Mesothelial cell of epicardium (in vitro differentiated cells): ENCODE results near the gene RPA3. TPM values are rescaled to one million over a fixed set of nuclear protein-coding genes. Genes with fewer than 3 reads are reported as not detected.

Experiments
- DNase-seq, 2 experiments: peaks; one replicate each; pipeline ENCODE4 v3.0.0; 2021; ENCODE audit warnings: low spot score in 2 of 2; ENCODE audit not compliant: unreplicated experiment in 2 of 2
- H3K27ac Mint-ChIP-seq: 2 replicates; pipeline ENCODE4 v1.8.0; 2021; ENCODE audit warnings: mixed read lengths
- H3K27me3 Mint-ChIP-seq: 2 replicates; pipeline ENCODE4 v1.8.0; 2021; ENCODE audit warnings: low read depth, mixed read lengths
- H3K36me3 Mint-ChIP-seq: 2 replicates; pipeline ENCODE4 v1.8.0; 2021; ENCODE audit warnings: mixed read lengths
- H3K4me1 Mint-ChIP-seq: 2 replicates; pipeline ENCODE4 v1.8.0; 2021; ENCODE audit warnings: mixed read lengths
- H3K4me3 Mint-ChIP-seq: 2 replicates; pipeline ENCODE4 v1.8.0; 2021; ENCODE audit warnings: mild to moderate bottlenecking, moderate library complexity, mixed read lengths
- H3K9me3 Mint-ChIP-seq: 2 replicates; pipeline ENCODE4 v1.8.0; 2021; ENCODE audit warnings: mixed read lengths
- total RNA-seq: library from RNA; stranded (reverse); gene quantifications from 3 replicates; pipeline ENCODE4 v1.2.1, GENCODE V29; 2021
- TF ChIP-seq, protein P1 (sequence below): fragments of 200-600 bp; sonication (generic); IDR thresholded peaks from one replicate; pipeline ENCODE4 v1.5.0; 2021; ENCODE audit warnings: antibody characterized with exemption; ENCODE audit not compliant: unreplicated experiment

RPA3 gene
- total RNA-seq, 1 donor from 2014 or later: 22.9 TPM

- TF ChIP-seq, protein P1, sequence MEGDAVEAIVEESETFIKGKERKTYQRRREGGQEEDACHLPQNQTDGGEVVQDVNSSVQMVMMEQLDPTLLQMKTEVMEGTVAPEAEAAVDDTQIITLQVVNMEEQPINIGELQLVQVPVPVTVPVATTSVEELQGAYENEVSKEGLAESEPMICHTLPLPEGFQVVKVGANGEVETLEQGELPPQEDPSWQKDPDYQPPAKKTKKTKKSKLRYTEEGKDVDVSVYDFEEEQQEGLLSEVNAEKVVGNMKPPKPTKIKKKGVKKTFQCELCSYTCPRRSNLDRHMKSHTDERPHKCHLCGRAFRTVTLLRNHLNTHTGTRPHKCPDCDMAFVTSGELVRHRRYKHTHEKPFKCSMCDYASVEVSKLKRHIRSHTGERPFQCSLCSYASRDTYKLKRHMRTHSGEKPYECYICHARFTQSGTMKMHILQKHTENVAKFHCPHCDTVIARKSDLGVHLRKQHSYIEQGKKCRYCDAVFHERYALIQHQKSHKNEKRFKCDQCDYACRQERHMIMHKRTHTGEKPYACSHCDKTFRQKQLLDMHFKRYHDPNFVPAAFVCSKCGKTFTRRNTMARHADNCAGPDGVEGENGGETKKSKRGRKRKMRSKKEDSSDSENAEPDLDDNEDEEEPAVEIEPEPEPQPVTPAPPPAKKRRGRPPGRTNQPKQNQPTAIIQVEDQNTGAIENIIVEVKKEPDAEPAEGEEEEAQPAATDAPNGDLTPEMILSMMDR: no peak
- Mint-ChIP-seq H3K4me3 (peak overlapping the region; percentile 96), H3K4me1 (peaks cover 22% of the 10 kb centered on the region), H3K27me3 (no peaks in the 10 kb centered on the region), H3K27ac (peak overlapping the region; percentile 98), H3K9me3 (peaks cover 3% of the 10 kb centered on the region), H3K36me3 (peaks cover 9% of the 10 kb centered on the region)
- no peak for DNase-seq
These were observed 77.2 kb downstream of the RPA3 start for GRCh38 chr7:7641129-7641663.

GRCh38 chr7:7640221-7641128 lies 77.9 kb downstream of the RPA3 start, which contains the start of gene UMAD1:
UMAD1 (plus strand) TSS chr7:7640752; CDS start chr7:7673372, 32,620 bp downstream.
- Mint-ChIP-seq H3K36me3 (peaks cover 3% of the 10 kb centered on the region), H3K4me1 (peaks cover 22% of the 10 kb centered on the region), H3K4me3 (peak within 1 kb of the TSS; percentile 96), H3K27me3 (no peaks in the 10 kb centered on the region), H3K27ac (peak within 1 kb of the TSS; percentile 98), H3K9me3 (no peaks in the 10 kb centered on the region)
- TF ChIP-seq, protein P1: no peak
- peak; percentile 90 to 96 for DNase-seq

DNA sequence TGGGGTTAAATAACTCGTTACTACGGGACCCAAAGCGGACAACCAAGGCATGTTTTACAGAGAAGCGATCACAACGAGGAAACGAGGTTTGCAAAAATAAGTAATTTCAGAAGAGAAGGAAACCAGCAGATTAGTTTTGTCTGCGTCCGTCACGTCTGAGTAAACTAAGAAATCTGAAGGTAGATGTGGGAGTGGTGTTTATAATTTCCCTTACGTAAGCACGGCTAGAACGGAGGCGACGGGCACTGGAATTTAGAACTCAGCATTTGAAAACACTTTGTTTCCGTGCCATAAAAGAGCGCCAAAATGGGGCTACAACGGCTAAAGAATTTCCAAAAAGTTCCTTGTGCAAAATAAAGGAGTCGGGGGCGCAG lies 78.6 kb downstream of the RPA3 start:
- TF ChIP-seq, protein P1: no peak
- DNase-seq: no peak
- H3K4me3 Mint-ChIP-seq: peak overlapping the region; percentile 96
- no peaks in the 10 kb centered on the region for H3K27me3 Mint-ChIP-seq
- H3K27ac Mint-ChIP-seq: peak overlapping the region; percentile 98
- H3K9me3 Mint-ChIP-seq: no peaks in the 10 kb centered on the region
- peaks cover 3% of the 10 kb centered on the region for H3K36me3 Mint-ChIP-seq
- H3K4me1 Mint-ChIP-seq: peaks cover 22% of the 10 kb centered on the region

GRCh38 chr7:7639421-7639820 lies 79.0 kb downstream of the RPA3 start:
- Mint-ChIP-seq H3K9me3 (no peaks in the 10 kb centered on the region), H3K36me3 (peaks cover 3% of the 10 kb centered on the region), H3K27me3 (no peaks in the 10 kb centered on the region), H3K4me1 (peaks cover 22% of the 10 kb centered on the region), H3K4me3 (peak overlapping the region; percentile 96), H3K27ac (peak overlapping the region; percentile 98)
- TF ChIP-seq, protein P1: no peak
- no peak for DNase-seq

DNA sequence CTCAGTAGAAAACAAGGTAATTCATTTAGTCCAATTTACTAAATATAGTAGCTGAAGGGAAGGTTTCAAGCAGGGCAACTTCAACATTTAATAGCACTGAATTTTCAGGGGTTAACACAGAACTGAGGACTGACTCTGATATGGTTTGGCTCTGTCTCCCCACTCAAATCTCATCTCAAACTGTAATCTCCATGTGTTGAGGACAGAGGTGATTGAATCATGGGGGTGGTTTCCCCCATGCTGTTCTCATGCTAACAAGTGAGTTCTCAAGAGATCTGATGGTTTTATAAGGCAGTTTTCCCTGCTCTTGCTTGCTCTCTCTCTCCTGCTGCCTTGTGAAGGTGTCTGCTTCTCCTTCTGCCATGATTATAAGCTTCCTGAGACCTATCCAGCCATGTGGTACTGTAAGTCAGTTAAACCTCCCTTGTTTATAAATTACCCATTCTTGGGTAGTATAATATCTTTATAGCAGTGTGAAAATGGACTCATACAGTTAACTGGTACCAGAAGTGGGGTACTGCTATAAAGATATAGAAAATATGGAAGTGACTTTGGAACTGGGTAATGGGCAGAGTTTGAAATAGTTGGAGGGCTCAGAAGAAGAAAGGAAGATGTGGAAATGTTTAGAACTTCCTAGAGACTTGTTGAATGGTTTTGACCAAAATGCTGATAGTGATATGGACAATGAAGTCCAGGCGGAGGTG lies 87.6 kb downstream of the RPA3 start:
- Mint-ChIP-seq H3K27ac (no peak overlapping the region), H3K27me3 (no peaks in the 10 kb centered on the region), H3K9me3 (peaks cover 27% of the 10 kb centered on the region), H3K4me1 (no peaks in the 10 kb centered on the region), H3K36me3 (peaks cover 3% of the 10 kb centered on the region), H3K4me3 (no peak overlapping the region)
- TF ChIP-seq, protein P1: no peak
- no peak for DNase-seq
